ENCODE results near the gene SELENOH. TPM values are rescaled to one million over a fixed set of nuclear protein-coding genes. Genes with fewer than 3 reads are reported as not detected.

SELENOH gene
- polyA plus RNA-seq, 1 donor (not counting 4 experiments of a cell fraction or from before 2014, with no cell fraction given) = 88.2 TPM

GRCh38 chr11:57729479-57729878, 11.8 kb upstream of the SELENOH start:
- Histone ChIP-seq H3K27me3 (ENCODE audit: control insufficient read depth, extremely low read depth, insufficient read depth, low read length) (no peaks in the 10 kb centered on the region), H3K79me2 (ENCODE audit: control insufficient read depth, insufficient read depth, low read length) (peaks cover 66% of the 10 kb centered on the region), H3K4me1 (ENCODE audit: control insufficient read depth, extremely low read depth, insufficient read depth, low read length) (peaks cover 18% of the 10 kb centered on the region), H3K9me3 (ENCODE audit: control insufficient read depth, low read depth, low read length) (no peaks in the 10 kb centered on the region), H3K27ac (ENCODE audit: control insufficient read depth, insufficient read depth, low read length) (no peak overlapping the region), H3K4me2 (ENCODE audit: control insufficient read depth, extremely low read depth, insufficient read depth, low read depth, low read length) (no peak overlapping the region), H3K9ac (ENCODE audit: control insufficient read depth, extremely low read depth, insufficient read depth, low read length) (no peak overlapping the region), H2AFZ (ENCODE audit: control insufficient read depth, low read length) (no peak overlapping the region), H3K36me3 (ENCODE audit: control insufficient read depth in 2 of 2, extremely low read depth in 1 of 2, insufficient read depth in 2 of 2, low read length in 2 of 2) (peaks cover 0 to 2% of the 10 kb centered on the region in 2 experiments), H4K20me1 (ENCODE audit: control insufficient read depth, extremely low read depth, insufficient read depth, low read length) (peaks cover 5% of the 10 kb centered on the region), H3K9me1 (ENCODE audit: control insufficient read depth, extremely low read depth, insufficient read depth, low read length) (no peaks in the 10 kb centered on the region), H3K4me3 (ENCODE audit: control insufficient read depth in 2 of 3, extremely low read depth in 1 of 3, insufficient read depth in 2 of 3, low read depth in 1 of 3, low read length in 3 of 3) (no peak overlapping the region)
- dilution Hi-C loops (cut with MboI; ENCODE audit: extremely low pct_ligation_motif_present, low sequenced_read_pairs) = no loop called here
- no peak for DNase-seq (ENCODE audit: low read depth, low spot score)
- FAIRE-seq = no peak
- TF ChIP-seq EZH2 (IDR thresholded peaks at IDR 0.05; ENCODE audit: low read length) = no peak
- no peak for TF ChIP-seq CTCF (optimal IDR thresholded peaks at IDR 0.05 in 1 of 3, IDR thresholded peaks at IDR 0.05 in 1 of 3, conservative IDR thresholded peaks at IDR 0.05 in 1 of 3; ENCODE audit: extremely low read depth in 1 of 3, insufficient read depth in 2 of 3, low read length in 3 of 3)

GRCh38 chr11:57732661-57733060, 8.6 kb upstream of the SELENOH start:
- Histone ChIP-seq H3K79me2 (ENCODE audit: control insufficient read depth, insufficient read depth, low read length) (peaks cover 64% of the 10 kb centered on the region), H3K9me1 (ENCODE audit: control insufficient read depth, extremely low read depth, insufficient read depth, low read length) (no peaks in the 10 kb centered on the region), H3K27me3 (ENCODE audit: control insufficient read depth, extremely low read depth, insufficient read depth, low read length) (no peaks in the 10 kb centered on the region), H3K4me3 (ENCODE audit: control insufficient read depth in 2 of 3, extremely low read depth in 1 of 3, insufficient read depth in 2 of 3, low read depth in 1 of 3, low read length in 3 of 3) (no peak overlapping the region), H3K9me3 (ENCODE audit: control insufficient read depth, low read depth, low read length) (no peaks in the 10 kb centered on the region), H2AFZ (ENCODE audit: control insufficient read depth, low read length) (no peak overlapping the region), H3K9ac (ENCODE audit: control insufficient read depth, extremely low read depth, insufficient read depth, low read length) (no peak overlapping the region), H3K4me1 (ENCODE audit: control insufficient read depth, extremely low read depth, insufficient read depth, low read length) (peaks cover 5% of the 10 kb centered on the region), H4K20me1 (ENCODE audit: control insufficient read depth, extremely low read depth, insufficient read depth, low read length) (peaks cover 5% of the 10 kb centered on the region), H3K36me3 (ENCODE audit: control insufficient read depth in 2 of 2, extremely low read depth in 1 of 2, insufficient read depth in 2 of 2, low read length in 2 of 2) (peaks cover 2 to 4% of the 10 kb centered on the region in 2 experiments), H3K27ac (ENCODE audit: control insufficient read depth, insufficient read depth, low read length) (no peak overlapping the region), H3K4me2 (ENCODE audit: control insufficient read depth, extremely low read depth, insufficient read depth, low read depth, low read length) (no peak overlapping the region)
- dilution Hi-C loops (cut with MboI; ENCODE audit: extremely low pct_ligation_motif_present, low sequenced_read_pairs) = no loop called here
- DNase-seq (ENCODE audit: low read depth, low spot score) (no peak), FAIRE-seq (no peak)
- TF ChIP-seq EZH2 (IDR thresholded peaks at IDR 0.05; ENCODE audit: low read length) (no peak), CTCF (optimal IDR thresholded peaks at IDR 0.05 in 1 of 3, IDR thresholded peaks at IDR 0.05 in 1 of 3, conservative IDR thresholded peaks at IDR 0.05 in 1 of 3; ENCODE audit: extremely low read depth in 1 of 3, insufficient read depth in 2 of 3, low read length in 3 of 3) (no peak)

Data from keratinocyte (primary cell).